Measurements from ENCODE around the gene DLX4. TPM values are rescaled to one million over a fixed set of nuclear protein-coding genes. Genes with fewer than 3 reads are reported as not detected.

The DLX4 gene
- total and polyA plus RNA-seq, 2 donors (not counting 1 experiment from before 2014, with no cell fraction given): 0.17 to 0.88 TPM

GRCh38 chr17:49939318-49939717, 29.7 kb upstream of the DLX4 start:
- Histone ChIP-seq H3K4me2 (replicated peaks; ENCODE audit: low read depth, low read length, poor library complexity, severe bottlenecking) (no peak overlapping the region), H3K9me3 (ENCODE audit: control extremely low read depth in 1 of 3, control insufficient read depth in 2 of 3, insufficient read depth in 1 of 3, low read length in 2 of 3) (no peaks in the 10 kb centered on the region), H2AFZ (ENCODE audit: insufficient read depth, low read depth, low read length, poor library complexity, severe bottlenecking) (no peak overlapping the region), H3K4me1 (ENCODE audit: control insufficient read depth in 2 of 2, insufficient read depth in 2 of 2, low read length in 2 of 2) (peaks cover 0 to 4% of the 10 kb centered on the region in 2 donors), H3K27ac (ENCODE audit: low read length in 2 of 2) (no peak overlapping the region), H3K79me2 (ENCODE audit: control insufficient read depth, insufficient read depth, low read length) (no peaks in the 10 kb centered on the region), H3K4me3 (ENCODE audit: control extremely low read depth in 1 of 5, extremely low read depth in 1 of 5, insufficient read depth in 1 of 5, low read depth in 2 of 5, low read length in 4 of 5) (no peak overlapping the region), H3K27me3 (replicated peaks in 1 of 4; ENCODE audit: control extremely low read depth in 1 of 4, control insufficient read depth in 3 of 4, insufficient read depth in 4 of 4, low read length in 3 of 4) (peaks cover 0 to 25% (median under 1%) of the 10 kb centered on the region in 4 experiments), H4K20me1 (ENCODE audit: control insufficient read depth, insufficient read depth, low read length, poor library complexity, severe bottlenecking) (no peaks in the 10 kb centered on the region), H3K36me3 (replicated peaks in 1 of 2; ENCODE audit: control extremely low read depth in 1 of 2, control insufficient read depth in 1 of 2, extremely low read depth in 1 of 2, insufficient read depth in 2 of 2, low read length in 1 of 2) (no peaks in the 10 kb centered on the region), H3K9ac (ENCODE audit: low read length) (no peak overlapping the region)
- DNase-seq: no peak
- Mint-ChIP-seq H3K4me1 (peaks cover 2% of the 10 kb centered on the region), H3K27ac (no peak overlapping the region), H3K4me3 (no peak overlapping the region), H3K9me3 (ENCODE audit: insufficient read depth) (no peaks in the 10 kb centered on the region), H3K27me3 (peaks cover 44% of the 10 kb centered on the region)
- TF ChIP-seq, protein P1, sequence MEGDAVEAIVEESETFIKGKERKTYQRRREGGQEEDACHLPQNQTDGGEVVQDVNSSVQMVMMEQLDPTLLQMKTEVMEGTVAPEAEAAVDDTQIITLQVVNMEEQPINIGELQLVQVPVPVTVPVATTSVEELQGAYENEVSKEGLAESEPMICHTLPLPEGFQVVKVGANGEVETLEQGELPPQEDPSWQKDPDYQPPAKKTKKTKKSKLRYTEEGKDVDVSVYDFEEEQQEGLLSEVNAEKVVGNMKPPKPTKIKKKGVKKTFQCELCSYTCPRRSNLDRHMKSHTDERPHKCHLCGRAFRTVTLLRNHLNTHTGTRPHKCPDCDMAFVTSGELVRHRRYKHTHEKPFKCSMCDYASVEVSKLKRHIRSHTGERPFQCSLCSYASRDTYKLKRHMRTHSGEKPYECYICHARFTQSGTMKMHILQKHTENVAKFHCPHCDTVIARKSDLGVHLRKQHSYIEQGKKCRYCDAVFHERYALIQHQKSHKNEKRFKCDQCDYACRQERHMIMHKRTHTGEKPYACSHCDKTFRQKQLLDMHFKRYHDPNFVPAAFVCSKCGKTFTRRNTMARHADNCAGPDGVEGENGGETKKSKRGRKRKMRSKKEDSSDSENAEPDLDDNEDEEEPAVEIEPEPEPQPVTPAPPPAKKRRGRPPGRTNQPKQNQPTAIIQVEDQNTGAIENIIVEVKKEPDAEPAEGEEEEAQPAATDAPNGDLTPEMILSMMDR (IDR thresholded peaks at IDR 0.05): no peak
- TF ChIP-seq EZH2 (IDR thresholded peaks at IDR 0.05; ENCODE audit: borderline replicate concordance, insufficient read depth, low read depth, low read length, poor library complexity, severe bottlenecking): no peak
- no peak for ATAC-seq (ENCODE audit: low read depth)
- intact Hi-C loops (cut with micrococcal nuclease): no loop called here
- ChIA-PET CTCF (no interaction called here), POLR2A (no interaction called here)
- 22% methylated on average over 5 of the region's 7 CpGs for WGBS (ENCODE audit: insufficient coverage)

DNA sequence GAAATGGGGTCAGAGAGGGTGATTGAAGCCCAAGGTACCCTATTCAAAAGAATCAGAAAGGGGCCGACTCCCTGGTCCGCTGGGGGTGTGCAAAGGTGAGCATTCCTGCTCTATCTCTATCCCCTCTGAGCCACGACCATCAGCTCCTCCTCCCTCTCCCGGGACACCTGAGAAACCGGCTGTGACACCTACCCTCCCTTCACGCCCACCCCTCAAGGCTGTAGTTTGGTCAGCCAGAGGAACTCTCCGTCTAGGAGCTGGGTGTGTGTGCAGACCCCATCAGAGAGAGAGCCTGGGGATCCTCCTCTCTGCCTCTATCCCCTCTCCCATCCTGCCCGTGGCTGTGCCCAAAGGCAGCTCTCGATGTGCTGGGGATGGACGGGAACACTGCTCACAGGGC, 27.6 kb upstream of the DLX4 start:
- Histone ChIP-seq H3K4me1 (ENCODE audit: control insufficient read depth in 2 of 2, insufficient read depth in 2 of 2, low read length in 2 of 2) (peaks cover 0 to 4% of the 10 kb centered on the region in 2 donors), H3K27me3 (replicated peaks in 1 of 4; ENCODE audit: control extremely low read depth in 1 of 4, control insufficient read depth in 3 of 4, insufficient read depth in 4 of 4, low read length in 3 of 4) (peaks cover 0 to 20% (median under 1%) of the 10 kb centered on the region in 4 experiments), H3K9ac (ENCODE audit: low read length) (no peak overlapping the region), H2AFZ (ENCODE audit: insufficient read depth, low read depth, low read length, poor library complexity, severe bottlenecking) (no peak overlapping the region), H4K20me1 (ENCODE audit: control insufficient read depth, insufficient read depth, low read length, poor library complexity, severe bottlenecking) (no peaks in the 10 kb centered on the region), H3K4me3 (ENCODE audit: control extremely low read depth in 1 of 5, extremely low read depth in 1 of 5, insufficient read depth in 1 of 5, low read depth in 2 of 5, low read length in 4 of 5) (no peak overlapping the region), H3K9me3 (ENCODE audit: control extremely low read depth in 1 of 3, control insufficient read depth in 2 of 3, insufficient read depth in 1 of 3, low read length in 2 of 3) (no peaks in the 10 kb centered on the region), H3K4me2 (replicated peaks; ENCODE audit: low read depth, low read length, poor library complexity, severe bottlenecking) (no peak overlapping the region), H3K27ac (ENCODE audit: low read length in 2 of 2) (no peak overlapping the region), H3K79me2 (ENCODE audit: control insufficient read depth, insufficient read depth, low read length) (no peaks in the 10 kb centered on the region), H3K36me3 (replicated peaks in 1 of 2; ENCODE audit: control extremely low read depth in 1 of 2, control insufficient read depth in 1 of 2, extremely low read depth in 1 of 2, insufficient read depth in 2 of 2, low read length in 1 of 2) (no peaks in the 10 kb centered on the region)
- Mint-ChIP-seq H3K27me3 (peaks cover 42% of the 10 kb centered on the region), H3K9me3 (ENCODE audit: insufficient read depth) (no peaks in the 10 kb centered on the region), H3K4me1 (peaks cover 2% of the 10 kb centered on the region), H3K27ac (no peak overlapping the region), H3K4me3 (no peak overlapping the region)
- TF ChIP-seq EZH2 (IDR thresholded peaks at IDR 0.05; ENCODE audit: borderline replicate concordance, insufficient read depth, low read depth, low read length, poor library complexity, severe bottlenecking): no peak
- TF ChIP-seq, protein P1 (IDR thresholded peaks at IDR 0.05): no peak
- POLR2A ChIA-PET: no interaction called here
- ATAC-seq (ENCODE audit: low read depth) (no peak), DNase-seq (no peak)
- intact Hi-C loops (cut with micrococcal nuclease): no loop called here
- 74% methylated on average over 6 of the region's 10 CpGs for WGBS (ENCODE audit: insufficient coverage)
- CTCF ChIA-PET: interaction anchor here (1.6 to 3.5 kb wide), 2 partner anchors 11 to 56 kb away, joined by 8 to 13 read pairs; no protein-coding TSS in a partner anchor
